GM23338 (cell line): ENCODE results near the gene KIF1A. TPM values are rescaled to one million over a fixed set of nuclear protein-coding genes. Genes with fewer than 3 reads are reported as not detected.

Source experiments
- ATAC-seq: fragments of 200-7000 bp; cut with Tn5 transposase; 3 replicates; pipeline ENCODE4 v1.9.1; 2020
- DNase-seq: peaks from one replicate; pipeline ENCODE4 v3.0.0-alpha.2; 2015; ENCODE audit warnings: low spot score
- H2AFZ ChIP-seq: fragments of 200-600 bp; sonication (generic); 2 replicates; pipeline ENCODE4 v1.8.0; 2016; ENCODE audit warnings: antibody characterized with exemption, mild to moderate bottlenecking, moderate library complexity
- H3F3A ChIP-seq: fragments of 200-600 bp; sonication (generic); replicated peaks from 2 replicates; pipeline ENCODE4 v1.8.0; 2017; ENCODE audit warnings: antibody characterized with exemption, mixed run types, low read depth
- H3K27ac ChIP-seq: fragments of 200-600 bp; sonication (generic); 2 replicates; pipeline ENCODE4 v1.6.1; 2016; ENCODE audit warnings: low read depth
- H3K27me3 ChIP-seq: fragments of 200-600 bp; sonication (generic); 2 replicates; pipeline ENCODE4 v1.8.0; 2016; ENCODE audit warnings: mild to moderate bottlenecking, mixed run types, moderate library complexity; ENCODE audit not compliant: insufficient read depth
- H3K36me3 ChIP-seq: fragments of 200-600 bp; sonication (generic); 2 replicates; pipeline ENCODE4 v1.8.0; 2016; ENCODE audit warnings: mild to moderate bottlenecking; ENCODE audit not compliant: insufficient read depth
- H3K4me1 ChIP-seq: fragments of 200-600 bp; sonication (generic); 2 replicates; pipeline ENCODE4 v1.8.0; 2016; ENCODE audit warnings: mild to moderate bottlenecking, moderate library complexity; ENCODE audit not compliant: insufficient read depth
- H3K4me2 ChIP-seq: fragments of 200-600 bp; sonication (generic); 2 replicates; pipeline ENCODE4 v1.7.1; 2017; ENCODE audit warnings: mixed run types
- H3K4me3 ChIP-seq: fragments of 200-600 bp; sonication (generic); 2 replicates; pipeline ENCODE4 v1.6.1; 2016; ENCODE audit warnings: mixed run types
- H3K79me2 ChIP-seq: fragments of 200-600 bp; sonication (generic); replicated peaks from 2 replicates; pipeline ENCODE4 v1.8.0; 2017; ENCODE audit warnings: mild to moderate bottlenecking; ENCODE audit not compliant: insufficient read depth
- H3K9me2 ChIP-seq: fragments of 200-600 bp; sonication (generic); 2 replicates; pipeline ENCODE4 v1.8.0; 2017; ENCODE audit not compliant: insufficient read depth
- H4K20me1 ChIP-seq: fragments of 200-600 bp; sonication (generic); replicated peaks from 2 replicates; pipeline ENCODE4 v1.8.0; 2017; ENCODE audit warnings: mild to moderate bottlenecking; ENCODE audit not compliant: insufficient read depth
- H3K27ac Mint-ChIP-seq: 2 replicates; pipeline ENCODE4 v1.8.0; 2020; ENCODE audit warnings: inconsistent platforms, mild to moderate bottlenecking, moderate library complexity, mixed read lengths
- H3K27me3 Mint-ChIP-seq: 3 replicates; pipeline ENCODE4 v1.8.0; 2022; ENCODE audit warnings: low read depth, mild to moderate bottlenecking, moderate library complexity, mixed read lengths, inconsistent platforms; ENCODE audit not compliant: insufficient read depth, poor library complexity
- H3K36me3 Mint-ChIP-seq: 3 replicates; pipeline ENCODE4 v1.8.0; 2021; ENCODE audit warnings: low read depth, mild to moderate bottlenecking, inconsistent platforms, moderate library complexity, mixed read lengths
- H3K4me1 Mint-ChIP-seq: 3 replicates; pipeline ENCODE4 v1.8.0; 2020; ENCODE audit warnings: mild to moderate bottlenecking, inconsistent platforms, mixed read lengths
- H3K4me3 Mint-ChIP-seq: 3 replicates; pipeline ENCODE4 v1.8.0; 2021; ENCODE audit warnings: moderate library complexity, mild to moderate bottlenecking, inconsistent platforms, mixed read lengths
- H3K9me3 Mint-ChIP-seq: 3 replicates; pipeline ENCODE4 v1.8.0; 2020; ENCODE audit warnings: moderate library complexity, mild to moderate bottlenecking, inconsistent platforms, mixed read lengths
- CREB1 ChIP-seq: fragments of 250-450 bp; sonication (Bioruptor Pico); IDR thresholded peaks from 2 replicates; pipeline ENCODE4 v1.5.0; 2020; ENCODE audit warnings: low read depth, mild to moderate bottlenecking, moderate library complexity
- EZH2 ChIP-seq: fragments of 200-600 bp; sonication (generic); IDR thresholded peaks from one replicate; pipeline ENCODE4 v1.8.0; 2017; ENCODE audit warnings: antibody characterized with exemption, mild to moderate bottlenecking, low read depth; ENCODE audit not compliant: unreplicated experiment
- EZH2phosphoT487 ChIP-seq: fragments of 200-600 bp; sonication (generic); IDR thresholded peaks from one replicate; pipeline ENCODE4 v1.8.1; 2018; ENCODE audit warnings: antibody characterized with exemption; ENCODE audit not compliant: unreplicated experiment
- JUNB ChIP-seq: IDR thresholded peaks from one replicate; pipeline ENCODE4 v1.6.1; 2016; ENCODE audit warnings: antibody characterized with exemption; ENCODE audit not compliant: unreplicated experiment
- NANOG ChIP-seq: IDR thresholded peaks from 2 replicates; pipeline ENCODE4 v1.6.1; 2016; ENCODE audit warnings: antibody characterized with exemption, borderline replicate concordance
- POLR2AphosphoS5 ChIP-seq: IDR thresholded peaks from 2 replicates; pipeline ENCODE4 v1.6.1; 2016; ENCODE audit warnings: antibody characterized with exemption, low read depth
- STAT1 ChIP-seq: IDR thresholded peaks from one replicate; pipeline ENCODE4 v1.6.1; 2016; ENCODE audit warnings: antibody characterized with exemption; ENCODE audit not compliant: unreplicated experiment
- ZNF114 ChIP-seq: fragments of 250-450 bp; sonication (Bioruptor Pico); IDR thresholded peaks from 2 replicates; pipeline ENCODE4 v1.5.0; 2020; ENCODE audit warnings: mild to moderate bottlenecking, moderate library complexity
- ZNF331 ChIP-seq: fragments of 250-450 bp; sonication (Bioruptor Pico); IDR thresholded peaks from 2 replicates; pipeline ENCODE4 v1.5.0; 2020; ENCODE audit warnings: low read depth, mild to moderate bottlenecking, moderate library complexity
- polyA plus RNA-seq: library from polyadenylated mRNA; unstranded; fragments of >200 nt; fragmentation: Nextera tagmentation; extraction: Ambion mirVana; gene quantifications from 2 replicates; pipeline ENCODE4 v1.2.1, GENCODE V29; 2016
- total RNA-seq: library from RNA; depleted of rRNA; stranded (reverse); fragments of >200 nt; shearing (Covaris generic); gene quantifications from 2 replicates; pipeline ENCODE4 v1.2.3, GENCODE V29; 2014
- TF ChIP-seq, protein P1 (sequence below), 2 experiments: fragments of 200-600 bp in 1 of 2; sonication (generic) in 1 of 2; conservative IDR thresholded peaks; 2 replicates each; pipeline versions ENCODE4 v1.5.1 to v1.6.1; 2016 to 2017; ENCODE audit warnings: antibody characterized with exemption in 2 of 2, low read depth in 2 of 2, mild to moderate bottlenecking in 2 of 2, moderate library complexity in 1 of 2
- TF ChIP-seq, protein P2 (sequence below): IDR thresholded peaks from 2 replicates; pipeline ENCODE4 v1.6.1; 2016; ENCODE audit warnings: antibody characterized with exemption
- TF ChIP-seq, protein P3 (sequence below): fragments of 250-450 bp; sonication (Bioruptor Pico); IDR thresholded peaks from 2 replicates; pipeline ENCODE4 v1.5.0; 2020; ENCODE audit warnings: mild to moderate bottlenecking, moderate library complexity
- TF ChIP-seq, protein P4 (sequence below): IDR thresholded peaks from one replicate; pipeline ENCODE4 v1.6.1; 2018; ENCODE audit warnings: antibody characterized with exemption; ENCODE audit not compliant: unreplicated experiment

Gene KIF1A
- total and polyA plus RNA-seq, 2 experiments from 2014 or later, result 169 to 214 TPM

DNA sequence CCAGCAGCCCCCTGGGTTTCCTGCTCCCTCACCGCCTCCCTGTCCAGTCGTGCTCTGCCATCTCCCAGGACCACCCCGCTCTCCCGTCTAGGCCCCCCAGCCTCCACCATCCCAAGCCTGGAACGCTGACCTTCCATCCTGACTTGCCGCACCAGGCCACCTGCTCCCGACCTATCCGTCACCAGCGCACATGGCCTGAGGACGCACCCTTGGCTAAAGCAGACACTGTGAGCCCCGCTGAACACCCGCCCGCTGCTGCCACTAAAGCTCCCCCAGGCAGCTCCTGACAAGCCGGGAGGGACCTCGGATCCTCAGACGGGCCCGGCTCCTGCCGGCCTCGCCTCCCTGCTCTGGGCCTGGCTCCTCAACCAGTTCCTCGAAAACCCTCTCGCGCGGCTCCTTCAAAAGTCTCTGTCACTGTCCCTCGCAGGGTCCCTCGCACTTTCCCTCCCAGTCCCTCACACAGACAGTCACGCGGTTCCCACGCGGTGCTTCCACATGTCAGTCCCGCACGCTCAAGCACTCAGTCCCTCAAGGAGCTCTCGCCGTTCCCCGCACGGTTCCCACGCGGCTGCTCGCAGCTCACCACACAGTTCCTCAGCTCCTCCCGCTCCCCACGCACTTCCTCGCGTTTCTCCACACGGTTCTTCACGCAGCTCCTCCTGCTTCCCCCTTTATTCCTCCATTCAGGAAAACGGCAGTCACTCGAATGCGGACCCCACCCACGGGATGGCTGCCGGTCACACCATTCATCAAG is 42.4 kb downstream of the KIF1A start:
- H4K20me1 ChIP-seq, result peaks cover 22% of the 10 kb centered on the region; the same call in 1 of the 2 replicates
- H2AFZ ChIP-seq, result no peak overlapping the region
- no peaks in the 10 kb centered on the region for H3K4me1 Mint-ChIP-seq
- H3K9me3 Mint-ChIP-seq, result no peaks in the 10 kb centered on the region; the same call in 2 of the 3 replicates
- H3K27me3 Mint-ChIP-seq, result peaks cover 6% of the 10 kb centered on the region
- no peak overlapping the region for H3K4me2 ChIP-seq
- H3F3A ChIP-seq, result no peaks in the 10 kb centered on the region
- TF ChIP-seq EZH2phosphoT487 (no peak), EZH2 (no peak), CREB1 (CRISPR knock-in tag) (no peak), POLR2AphosphoS5 (no peak), STAT1 (no peak), ZNF331 (CRISPR knock-in tag) (no peak), ZNF114 (CRISPR knock-in tag) (no peak), JUNB (no peak), NANOG (no peak)
- TF ChIP-seq, protein P1, sequence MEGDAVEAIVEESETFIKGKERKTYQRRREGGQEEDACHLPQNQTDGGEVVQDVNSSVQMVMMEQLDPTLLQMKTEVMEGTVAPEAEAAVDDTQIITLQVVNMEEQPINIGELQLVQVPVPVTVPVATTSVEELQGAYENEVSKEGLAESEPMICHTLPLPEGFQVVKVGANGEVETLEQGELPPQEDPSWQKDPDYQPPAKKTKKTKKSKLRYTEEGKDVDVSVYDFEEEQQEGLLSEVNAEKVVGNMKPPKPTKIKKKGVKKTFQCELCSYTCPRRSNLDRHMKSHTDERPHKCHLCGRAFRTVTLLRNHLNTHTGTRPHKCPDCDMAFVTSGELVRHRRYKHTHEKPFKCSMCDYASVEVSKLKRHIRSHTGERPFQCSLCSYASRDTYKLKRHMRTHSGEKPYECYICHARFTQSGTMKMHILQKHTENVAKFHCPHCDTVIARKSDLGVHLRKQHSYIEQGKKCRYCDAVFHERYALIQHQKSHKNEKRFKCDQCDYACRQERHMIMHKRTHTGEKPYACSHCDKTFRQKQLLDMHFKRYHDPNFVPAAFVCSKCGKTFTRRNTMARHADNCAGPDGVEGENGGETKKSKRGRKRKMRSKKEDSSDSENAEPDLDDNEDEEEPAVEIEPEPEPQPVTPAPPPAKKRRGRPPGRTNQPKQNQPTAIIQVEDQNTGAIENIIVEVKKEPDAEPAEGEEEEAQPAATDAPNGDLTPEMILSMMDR (conservative IDR thresholded peaks at IDR 0.05; ENCODE audit: low read depth in 2 of 2), result no peak
- TF ChIP-seq, protein P2, sequence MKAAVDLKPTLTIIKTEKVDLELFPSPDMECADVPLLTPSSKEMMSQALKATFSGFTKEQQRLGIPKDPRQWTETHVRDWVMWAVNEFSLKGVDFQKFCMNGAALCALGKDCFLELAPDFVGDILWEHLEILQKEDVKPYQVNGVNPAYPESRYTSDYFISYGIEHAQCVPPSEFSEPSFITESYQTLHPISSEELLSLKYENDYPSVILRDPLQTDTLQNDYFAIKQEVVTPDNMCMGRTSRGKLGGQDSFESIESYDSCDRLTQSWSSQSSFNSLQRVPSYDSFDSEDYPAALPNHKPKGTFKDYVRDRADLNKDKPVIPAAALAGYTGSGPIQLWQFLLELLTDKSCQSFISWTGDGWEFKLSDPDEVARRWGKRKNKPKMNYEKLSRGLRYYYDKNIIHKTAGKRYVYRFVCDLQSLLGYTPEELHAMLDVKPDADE, result no peak
- TF ChIP-seq, protein P3, sequence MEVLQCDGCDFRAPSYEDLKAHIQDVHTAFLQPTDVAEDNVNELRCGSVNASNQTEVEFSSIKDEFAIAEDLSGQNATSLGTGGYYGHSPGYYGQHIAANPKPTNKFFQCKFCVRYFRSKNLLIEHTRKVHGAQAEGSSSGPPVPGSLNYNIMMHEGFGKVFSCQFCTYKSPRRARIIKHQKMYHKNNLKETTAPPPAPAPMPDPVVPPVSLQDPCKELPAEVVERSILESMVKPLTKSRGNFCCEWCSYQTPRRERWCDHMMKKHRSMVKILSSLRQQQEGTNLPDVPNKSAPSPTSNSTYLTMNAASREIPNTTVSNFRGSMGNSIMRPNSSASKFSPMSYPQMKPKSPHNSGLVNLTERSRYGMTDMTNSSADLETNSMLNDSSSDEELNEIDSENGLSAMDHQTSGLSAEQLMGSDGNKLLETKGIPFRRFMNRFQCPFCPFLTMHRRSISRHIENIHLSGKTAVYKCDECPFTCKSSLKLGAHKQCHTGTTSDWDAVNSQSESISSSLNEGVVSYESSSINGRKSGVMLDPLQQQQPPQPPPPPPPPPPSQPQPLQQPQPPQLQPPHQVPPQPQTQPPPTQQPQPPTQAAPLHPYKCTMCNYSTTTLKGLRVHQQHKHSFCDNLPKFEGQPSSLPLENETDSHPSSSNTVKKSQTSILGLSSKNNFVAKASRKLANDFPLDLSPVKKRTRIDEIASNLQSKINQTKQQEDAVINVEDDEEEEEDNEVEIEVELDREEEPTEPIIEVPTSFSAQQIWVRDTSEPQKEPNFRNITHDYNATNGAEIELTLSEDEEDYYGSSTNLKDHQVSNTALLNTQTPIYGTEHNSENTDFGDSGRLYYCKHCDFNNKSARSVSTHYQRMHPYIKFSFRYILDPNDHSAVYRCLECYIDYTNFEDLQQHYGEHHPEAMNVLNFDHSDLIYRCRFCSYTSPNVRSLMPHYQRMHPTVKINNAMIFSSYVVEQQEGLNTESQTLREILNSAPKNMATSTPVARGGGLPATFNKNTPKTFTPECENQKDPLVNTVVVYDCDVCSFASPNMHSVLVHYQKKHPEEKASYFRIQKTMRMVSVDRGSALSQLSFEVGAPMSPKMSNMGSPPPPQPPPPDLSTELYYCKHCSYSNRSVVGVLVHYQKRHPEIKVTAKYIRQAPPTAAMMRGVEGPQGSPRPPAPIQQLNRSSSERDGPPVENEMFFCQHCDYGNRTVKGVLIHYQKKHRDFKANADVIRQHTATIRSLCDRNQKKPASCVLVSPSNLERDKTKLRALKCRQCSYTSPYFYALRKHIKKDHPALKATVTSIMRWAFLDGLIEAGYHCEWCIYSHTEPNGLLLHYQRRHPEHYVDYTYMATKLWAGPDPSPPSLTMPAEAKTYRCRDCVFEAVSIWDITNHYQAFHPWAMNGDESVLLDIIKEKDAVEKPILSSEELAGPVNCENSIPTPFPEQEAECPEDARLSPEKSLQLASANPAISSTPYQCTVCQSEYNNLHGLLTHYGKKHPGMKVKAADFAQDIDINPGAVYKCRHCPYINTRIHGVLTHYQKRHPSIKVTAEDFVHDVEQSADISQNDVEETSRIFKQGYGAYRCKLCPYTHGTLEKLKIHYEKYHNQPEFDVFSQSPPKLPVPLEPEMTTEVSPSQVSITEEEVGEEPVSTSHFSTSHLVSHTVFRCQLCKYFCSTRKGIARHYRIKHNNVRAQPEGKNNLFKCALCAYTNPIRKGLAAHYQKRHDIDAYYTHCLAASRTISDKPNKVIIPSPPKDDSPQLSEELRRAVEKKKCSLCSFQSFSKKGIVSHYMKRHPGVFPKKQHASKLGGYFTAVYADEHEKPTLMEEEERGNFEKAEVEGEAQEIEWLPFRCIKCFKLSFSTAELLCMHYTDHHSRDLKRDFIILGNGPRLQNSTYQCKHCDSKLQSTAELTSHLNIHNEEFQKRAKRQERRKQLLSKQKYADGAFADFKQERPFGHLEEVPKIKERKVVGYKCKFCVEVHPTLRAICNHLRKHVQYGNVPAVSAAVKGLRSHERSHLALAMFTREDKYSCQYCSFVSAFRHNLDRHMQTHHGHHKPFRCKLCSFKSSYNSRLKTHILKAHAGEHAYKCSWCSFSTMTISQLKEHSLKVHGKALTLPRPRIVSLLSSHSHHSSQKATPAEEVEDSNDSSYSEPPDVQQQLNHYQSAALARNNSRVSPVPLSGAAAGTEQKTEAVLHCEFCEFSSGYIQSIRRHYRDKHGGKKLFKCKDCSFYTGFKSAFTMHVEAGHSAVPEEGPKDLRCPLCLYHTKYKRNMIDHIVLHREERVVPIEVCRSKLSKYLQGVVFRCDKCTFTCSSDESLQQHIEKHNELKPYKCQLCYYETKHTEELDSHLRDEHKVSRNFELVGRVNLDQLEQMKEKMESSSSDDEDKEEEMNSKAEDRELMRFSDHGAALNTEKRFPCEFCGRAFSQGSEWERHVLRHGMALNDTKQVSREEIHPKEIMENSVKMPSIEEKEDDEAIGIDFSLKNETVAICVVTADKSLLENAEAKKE (CRISPR knock-in tag), result no peak
- TF ChIP-seq, protein P4, sequence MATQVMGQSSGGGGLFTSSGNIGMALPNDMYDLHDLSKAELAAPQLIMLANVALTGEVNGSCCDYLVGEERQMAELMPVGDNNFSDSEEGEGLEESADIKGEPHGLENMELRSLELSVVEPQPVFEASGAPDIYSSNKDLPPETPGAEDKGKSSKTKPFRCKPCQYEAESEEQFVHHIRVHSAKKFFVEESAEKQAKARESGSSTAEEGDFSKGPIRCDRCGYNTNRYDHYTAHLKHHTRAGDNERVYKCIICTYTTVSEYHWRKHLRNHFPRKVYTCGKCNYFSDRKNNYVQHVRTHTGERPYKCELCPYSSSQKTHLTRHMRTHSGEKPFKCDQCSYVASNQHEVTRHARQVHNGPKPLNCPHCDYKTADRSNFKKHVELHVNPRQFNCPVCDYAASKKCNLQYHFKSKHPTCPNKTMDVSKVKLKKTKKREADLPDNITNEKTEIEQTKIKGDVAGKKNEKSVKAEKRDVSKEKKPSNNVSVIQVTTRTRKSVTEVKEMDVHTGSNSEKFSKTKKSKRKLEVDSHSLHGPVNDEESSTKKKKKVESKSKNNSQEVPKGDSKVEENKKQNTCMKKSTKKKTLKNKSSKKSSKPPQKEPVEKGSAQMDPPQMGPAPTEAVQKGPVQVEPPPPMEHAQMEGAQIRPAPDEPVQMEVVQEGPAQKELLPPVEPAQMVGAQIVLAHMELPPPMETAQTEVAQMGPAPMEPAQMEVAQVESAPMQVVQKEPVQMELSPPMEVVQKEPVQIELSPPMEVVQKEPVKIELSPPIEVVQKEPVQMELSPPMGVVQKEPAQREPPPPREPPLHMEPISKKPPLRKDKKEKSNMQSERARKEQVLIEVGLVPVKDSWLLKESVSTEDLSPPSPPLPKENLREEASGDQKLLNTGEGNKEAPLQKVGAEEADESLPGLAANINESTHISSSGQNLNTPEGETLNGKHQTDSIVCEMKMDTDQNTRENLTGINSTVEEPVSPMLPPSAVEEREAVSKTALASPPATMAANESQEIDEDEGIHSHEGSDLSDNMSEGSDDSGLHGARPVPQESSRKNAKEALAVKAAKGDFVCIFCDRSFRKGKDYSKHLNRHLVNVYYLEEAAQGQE, result no peak
- peaks cover 16% of the 10 kb centered on the region for H3K36me3 ChIP-seq
- no peak overlapping the region for H3K27ac ChIP-seq
- H3K79me2 ChIP-seq, result no peaks in the 10 kb centered on the region
- DNase-seq (peak; percentile 30), ATAC-seq (no peak; the same call in 2 of the 3 replicates)
- peaks cover 40% of the 10 kb centered on the region for H3K36me3 Mint-ChIP-seq
- no peak overlapping the region for H3K4me3 Mint-ChIP-seq
- no peaks in the 10 kb centered on the region for H3K27me3 ChIP-seq
- H3K9me2 ChIP-seq, result no peaks in the 10 kb centered on the region
- no peak overlapping the region for H3K4me3 ChIP-seq
- H3K27ac Mint-ChIP-seq, result peak overlapping the region; percentile 68; the same call in 1 of the 2 replicates
- no peaks in the 10 kb centered on the region for H3K4me1 ChIP-seq
